H1 (cell line): ENCODE results near the gene CST1.

ENCODE experiments used
- ATF3 ChIP-seq: IDR thresholded peaks from 2 replicates; pipeline ENCODE4 v1.6.1; 2011; ENCODE audit warnings: low read depth, mild to moderate bottlenecking, low read length; ENCODE audit not compliant: insufficient read depth
- CREB1 ChIP-seq: IDR thresholded peaks from 2 replicates; pipeline ENCODE4 v1.6.1; 2012; ENCODE audit warnings: inconsistent platforms
- JUND ChIP-seq: IDR thresholded peaks from 2 replicates; pipeline ENCODE4 v1.6.1; 2011; ENCODE audit warnings: mild to moderate bottlenecking, improper control_type of control experiment, low read length
- NANOG ChIP-seq: IDR thresholded peaks from 2 replicates; pipeline ENCODE4 v1.6.1; 2011; ENCODE audit warnings: low read length, low read depth, mild to moderate bottlenecking, inconsistent platforms; ENCODE audit not compliant: insufficient read depth, poor library complexity, severe bottlenecking
- NRF1 ChIP-seq: IDR thresholded peaks from 2 replicates; pipeline ENCODE4 v1.6.1; 2011; ENCODE audit warnings: mild to moderate bottlenecking, low read depth, low read length, improper control_type of control experiment
- POLR2AphosphoS5 ChIP-seq: IDR thresholded peaks from 2 replicates; pipeline ENCODE4 v1.6.1; 2011; ENCODE audit warnings: low read depth, low read length
- POU5F1 ChIP-seq: IDR thresholded peaks from 2 replicates; pipeline ENCODE4 v1.6.1; 2011; ENCODE audit warnings: low read depth, mild to moderate bottlenecking, low read length, moderate library complexity
- RXRA ChIP-seq: IDR thresholded peaks from 2 replicates; pipeline ENCODE4 v1.6.1; 2011; ENCODE audit warnings: low read depth, mild to moderate bottlenecking, low read length, moderate library complexity; ENCODE audit not compliant: insufficient read depth
- TF ChIP-seq, protein P1 (sequence below), 3 experiments: IDR thresholded peaks; 1 replicate in 2 of 3; 2 replicates in 1 of 3; pipeline versions ENCODE4 v1.5.1 to v1.6.1; 2011; ENCODE audit warnings: low read length in 3 of 3, mild to moderate bottlenecking in 3 of 3, inconsistent platforms in 2 of 3, low read depth in 1 of 3, moderate library complexity in 1 of 3; ENCODE audit not compliant: insufficient read depth in 1 of 3; ENCODE audit errors: control extremely low read depth in 1 of 3
- TF ChIP-seq, protein P2 (sequence below): IDR thresholded peaks from 2 replicates; pipeline ENCODE4 v1.6.1; 2012; ENCODE audit warnings: low read length, inconsistent platforms
- TF ChIP-seq, protein P3 (sequence below): IDR thresholded peaks from 2 replicates; pipeline ENCODE4 v1.6.1; 2012; ENCODE audit warnings: inconsistent platforms

DNA sequence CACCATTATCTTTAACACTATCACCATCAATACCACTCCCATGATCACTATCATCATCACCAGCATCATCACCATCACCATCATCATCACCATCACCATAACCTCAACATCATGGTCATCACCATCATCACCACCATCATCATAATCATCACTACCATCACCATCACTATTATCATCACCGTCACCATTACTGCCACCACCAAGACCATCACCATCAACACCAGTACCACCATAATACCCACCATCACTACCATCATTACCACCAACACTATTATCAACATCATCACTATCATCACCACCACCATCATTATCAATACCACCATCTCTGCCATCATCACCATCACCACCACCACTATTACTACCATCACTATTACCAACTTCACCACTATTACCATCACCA lies 32.7 kb upstream of the CST1 start:
- no peak for TF ChIP-seq JUND
- no peak for TF ChIP-seq NANOG
- TF ChIP-seq NRF1 = no peak
- TF ChIP-seq, protein P1, sequence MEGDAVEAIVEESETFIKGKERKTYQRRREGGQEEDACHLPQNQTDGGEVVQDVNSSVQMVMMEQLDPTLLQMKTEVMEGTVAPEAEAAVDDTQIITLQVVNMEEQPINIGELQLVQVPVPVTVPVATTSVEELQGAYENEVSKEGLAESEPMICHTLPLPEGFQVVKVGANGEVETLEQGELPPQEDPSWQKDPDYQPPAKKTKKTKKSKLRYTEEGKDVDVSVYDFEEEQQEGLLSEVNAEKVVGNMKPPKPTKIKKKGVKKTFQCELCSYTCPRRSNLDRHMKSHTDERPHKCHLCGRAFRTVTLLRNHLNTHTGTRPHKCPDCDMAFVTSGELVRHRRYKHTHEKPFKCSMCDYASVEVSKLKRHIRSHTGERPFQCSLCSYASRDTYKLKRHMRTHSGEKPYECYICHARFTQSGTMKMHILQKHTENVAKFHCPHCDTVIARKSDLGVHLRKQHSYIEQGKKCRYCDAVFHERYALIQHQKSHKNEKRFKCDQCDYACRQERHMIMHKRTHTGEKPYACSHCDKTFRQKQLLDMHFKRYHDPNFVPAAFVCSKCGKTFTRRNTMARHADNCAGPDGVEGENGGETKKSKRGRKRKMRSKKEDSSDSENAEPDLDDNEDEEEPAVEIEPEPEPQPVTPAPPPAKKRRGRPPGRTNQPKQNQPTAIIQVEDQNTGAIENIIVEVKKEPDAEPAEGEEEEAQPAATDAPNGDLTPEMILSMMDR (IDR thresholded peaks at IDR 0.05; ENCODE audit: control extremely low read depth in 1 of 3, insufficient read depth in 1 of 3, low read depth in 1 of 3, low read length in 3 of 3) = no peak
- no peak for TF ChIP-seq CREB1
- TF ChIP-seq, protein P2, sequence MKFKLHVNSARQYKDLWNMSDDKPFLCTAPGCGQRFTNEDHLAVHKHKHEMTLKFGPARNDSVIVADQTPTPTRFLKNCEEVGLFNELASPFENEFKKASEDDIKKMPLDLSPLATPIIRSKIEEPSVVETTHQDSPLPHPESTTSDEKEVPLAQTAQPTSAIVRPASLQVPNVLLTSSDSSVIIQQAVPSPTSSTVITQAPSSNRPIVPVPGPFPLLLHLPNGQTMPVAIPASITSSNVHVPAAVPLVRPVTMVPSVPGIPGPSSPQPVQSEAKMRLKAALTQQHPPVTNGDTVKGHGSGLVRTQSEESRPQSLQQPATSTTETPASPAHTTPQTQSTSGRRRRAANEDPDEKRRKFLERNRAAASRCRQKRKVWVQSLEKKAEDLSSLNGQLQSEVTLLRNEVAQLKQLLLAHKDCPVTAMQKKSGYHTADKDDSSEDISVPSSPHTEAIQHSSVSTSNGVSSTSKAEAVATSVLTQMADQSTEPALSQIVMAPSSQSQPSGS = no peak
- no peak for TF ChIP-seq RXRA
- no peak for TF ChIP-seq POLR2AphosphoS5
- TF ChIP-seq ATF3 = no peak
- TF ChIP-seq, protein P3, sequence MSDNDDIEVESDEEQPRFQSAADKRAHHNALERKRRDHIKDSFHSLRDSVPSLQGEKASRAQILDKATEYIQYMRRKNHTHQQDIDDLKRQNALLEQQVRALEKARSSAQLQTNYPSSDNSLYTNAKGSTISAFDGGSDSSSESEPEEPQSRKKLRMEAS = no peak
- no peak for TF ChIP-seq POU5F1
